Uterus (tissue), 4 donors: ENCODE measurements around the gene C2orf92. TPM values are rescaled to one million over a fixed set of nuclear protein-coding genes. Genes with fewer than 3 reads are reported as not detected.

Experiments
- DNase-seq, 2 donors: peaks; one replicate each; pipeline ENCODE4 v3.0.0-alpha.2; 2019 to 2020
- H3K27ac ChIP-seq, 2 donors: fragments of 200-600 bp; sonication (generic); 1 replicate in 1 of 2; 2 replicates in 1 of 2; pipeline ENCODE4 v1.5.1; 2016 to 2018
- H3K27me3 ChIP-seq, 2 donors: fragments of 200-600 bp; sonication (generic); one replicate each; pipeline ENCODE4 v1.5.1; 2018 to 2019; ENCODE audit warnings: control low read depth in 1 of 2
- H3K36me3 ChIP-seq, 2 donors: fragments of 200-600 bp; sonication (generic); one replicate each; pipeline ENCODE4 v1.5.1; 2019; ENCODE audit warnings: control low read depth in 1 of 2
- H3K4me1 ChIP-seq, 2 donors: fragments of 200-600 bp; sonication (generic); one replicate each; pipeline ENCODE4 v1.5.1; 2018 to 2019; ENCODE audit warnings: control low read depth in 1 of 2
- H3K4me3 ChIP-seq, 2 donors: fragments of 200-600 bp; sonication (generic); 1 replicate in 1 of 2; 2 replicates in 1 of 2; pipeline ENCODE4 v1.5.1; 2018 to 2019; ENCODE audit warnings: mild to moderate bottlenecking in 1 of 2
- H3K9me3 ChIP-seq, 2 donors: fragments of 200-600 bp; sonication (generic); one replicate each; pipeline ENCODE4 v1.5.1; 2019; ENCODE audit warnings: control low read depth in 1 of 2
- CTCF ChIP-seq, 4 experiments: fragments of 200-600 bp in 2 of 4; fragments of 450-650 bp in 2 of 4; sonication (generic) in 2 of 4; IDR thresholded peaks; one replicate each; pipeline ENCODE4 v1.5.1; 2016 to 2019; ENCODE audit warnings: antibody characterized with exemption in 4 of 4, mild to moderate bottlenecking in 2 of 4, moderate library complexity in 1 of 4
- POLR2A ChIP-seq, 2 donors: fragments of 450-650 bp; IDR thresholded peaks; one replicate each; pipeline ENCODE4 v1.6.1; 2016; ENCODE audit warnings: antibody characterized with exemption in 2 of 2, mild to moderate bottlenecking in 1 of 2, moderate library complexity in 1 of 2
- intact Hi-C: fragments of 100-400 bp; cut with DNase I; formaldehyde crosslinking; loops from one replicate; pipeline ENCODE4 v1.15.1; 2023; ENCODE audit warnings: low total_unique reads
- total RNA-seq, 4 donors: library from RNA; depleted of rRNA in 3 of 4; stranded (reverse); fragments of >200 nt in 3 of 4; gene quantifications; one replicate each; pipeline versions ENCODE4 v1.1.0 to v1.2.4, GENCODE V29; 2014 to 2023
- donor health status: DM: yes; HTN: yes; CAD: no.

The C2orf92 gene
- total RNA-seq, 4 donors from 2014 or later: 5.4 to 17.9 (median 14.0) TPM

- intact Hi-C loops: no loop called here
- TF ChIP-seq CTCF (IDR thresholded peaks at IDR 0.05) (no peak), POLR2A (IDR thresholded peaks at IDR 0.05) (no peak)
- no peak for DNase-seq
- Histone ChIP-seq H3K4me3 (no peak overlapping the region), H3K9me3 (peaks cover 0 to 4% of the 10 kb centered on the region in 2 donors), H3K27me3 (no peaks in the 10 kb centered on the region), H3K36me3 (no peaks in the 10 kb centered on the region), H3K27ac (no peak overlapping the region), H3K4me1 (no peaks in the 10 kb centered on the region)
Measured at GRCh38 chr2:97728091-97728731, 58.7 kb downstream of the C2orf92 start.

GRCh38 chr2:97730245-97730644 is 60.7 kb downstream of the C2orf92 start:
- intact Hi-C loops: no loop called here
- TF ChIP-seq POLR2A (IDR thresholded peaks at IDR 0.05) (no peak), CTCF (IDR thresholded peaks at IDR 0.05) (no peak)
- no peaks in the 10 kb centered on the region for H3K36me3 ChIP-seq
- H3K4me3 ChIP-seq: no peak overlapping the region
- H3K9me3 ChIP-seq: peaks cover 0 to 4% of the 10 kb centered on the region in 2 donors
- H3K27ac ChIP-seq: no peak overlapping the region
- no peaks in the 10 kb centered on the region for H3K4me1 ChIP-seq
- H3K27me3 ChIP-seq: no peaks in the 10 kb centered on the region
- no peak for DNase-seq

GRCh38 chr2:97731274-97732020 is 61.9 kb downstream of the C2orf92 start:
- TF ChIP-seq POLR2A (IDR thresholded peaks at IDR 0.05) (no peak), CTCF (IDR thresholded peaks at IDR 0.05) (no peak)
- intact Hi-C loops: no loop called here
- no peak for DNase-seq
- Histone ChIP-seq H3K27me3 (no peaks in the 10 kb centered on the region), H3K4me1 (no peaks in the 10 kb centered on the region), H3K36me3 (no peaks in the 10 kb centered on the region), H3K4me3 (no peak overlapping the region), H3K27ac (no peak overlapping the region), H3K9me3 (peaks cover 0 to 4% of the 10 kb centered on the region in 2 donors)

GRCh38 chr2:97732436-97733340 is 63.2 kb downstream of the C2orf92 start:
- no peak overlapping the region for H3K27ac ChIP-seq
- no peaks in the 10 kb centered on the region for H3K4me1 ChIP-seq
- no peak for DNase-seq
- intact Hi-C loops: no loop called here
- TF ChIP-seq POLR2A (IDR thresholded peaks at IDR 0.05) (no peak), CTCF (IDR thresholded peaks at IDR 0.05) (no peak)
- H3K36me3 ChIP-seq: no peaks in the 10 kb centered on the region
- peaks cover 0 to 4% of the 10 kb centered on the region in 2 donors for H3K9me3 ChIP-seq
- H3K4me3 ChIP-seq: no peak overlapping the region
- no peaks in the 10 kb centered on the region for H3K27me3 ChIP-seq
